HG03066 (cell line): ENCODE data around the gene FOXP1.
"Not testable (repeated sequence)": the region's sequence is repeated elsewhere in the genome, so short reads cannot be mapped to it uniquely, and the experiment has no call there.

Experiments
- ATAC-seq: cut with Tn5 transposase; IDR thresholded peaks from one replicate; pipeline ENCODE4 v1.9.1; 2021; ENCODE audit warnings: low read depth; ENCODE audit not compliant: unreplicated experiment

FOXP1 gene

DNA sequence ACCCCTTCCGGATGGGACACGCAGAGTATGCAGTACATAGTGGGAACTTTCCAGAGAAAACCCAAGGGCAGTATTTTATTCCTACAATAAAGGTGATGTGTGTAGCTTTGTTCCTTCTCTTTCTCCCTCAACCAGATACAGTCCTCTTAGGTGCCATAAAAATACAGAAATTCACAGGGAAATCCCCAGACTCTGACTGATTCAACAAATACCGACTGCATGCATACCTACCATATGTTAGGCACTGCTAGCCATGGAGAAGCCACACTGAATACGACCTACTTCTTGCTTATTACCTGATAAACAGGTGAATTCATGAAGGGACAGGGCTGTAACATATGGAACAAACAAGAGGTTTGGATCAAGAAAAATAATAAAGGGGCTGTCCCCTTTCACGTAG, 228.5 kb downstream of the FOXP1 start:
- no peak for ATAC-seq

DNA sequence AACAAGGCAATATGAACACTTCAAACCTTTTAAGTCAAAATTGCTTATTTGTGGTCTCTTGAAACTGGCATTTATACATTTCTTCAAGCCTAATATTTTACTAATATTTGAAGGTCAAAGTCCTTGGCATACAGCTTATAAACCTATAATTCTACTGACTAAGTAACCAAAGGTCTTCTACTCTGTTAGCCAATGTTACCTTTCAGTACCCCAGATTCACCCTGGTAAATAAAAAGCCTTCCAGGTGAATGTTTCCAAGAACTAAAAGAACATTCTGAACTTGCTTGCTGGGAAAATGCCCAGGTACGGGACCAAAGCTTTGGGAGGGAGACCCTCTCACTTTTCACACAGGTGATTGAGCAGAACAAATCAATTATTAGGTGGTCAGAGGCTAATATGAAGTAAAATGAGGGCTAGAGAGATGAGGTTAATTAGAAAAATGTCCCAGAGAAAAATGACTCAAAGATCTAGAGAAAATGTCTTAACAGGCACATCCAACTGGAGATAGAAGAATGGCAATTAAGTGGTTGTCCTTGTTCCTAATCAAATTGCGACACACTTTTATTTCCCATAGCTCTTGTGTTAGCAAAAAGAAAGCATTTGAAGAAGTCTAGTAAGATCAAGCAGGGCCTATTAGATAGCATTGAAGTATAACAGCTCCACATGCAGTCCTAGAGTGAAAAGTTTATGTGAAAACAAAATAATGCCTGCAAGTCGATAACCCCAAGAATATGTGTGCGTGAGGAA, 232.0 kb downstream of the FOXP1 start:
- ATAC-seq, result no peak

DNA sequence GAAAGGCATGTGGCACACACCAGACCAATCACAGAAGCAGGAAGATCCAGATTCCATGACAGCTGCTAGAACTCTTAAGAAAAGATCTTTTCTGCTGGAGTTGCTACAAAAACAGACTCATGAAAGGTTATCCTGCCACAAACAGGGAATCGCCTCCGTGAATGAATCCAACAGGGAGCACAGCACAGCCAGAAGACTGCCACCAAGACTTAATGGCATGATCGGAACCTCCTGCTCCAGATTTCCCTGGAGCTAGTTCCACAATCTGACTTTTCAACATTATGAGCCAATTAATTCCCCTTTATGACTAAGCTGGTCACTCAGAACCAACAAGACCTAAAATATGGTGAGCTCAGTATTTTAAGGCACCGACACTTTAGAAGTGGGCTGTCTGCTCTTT, 232.5 kb downstream of the FOXP1 start:
- ATAC-seq, result no peak

DNA sequence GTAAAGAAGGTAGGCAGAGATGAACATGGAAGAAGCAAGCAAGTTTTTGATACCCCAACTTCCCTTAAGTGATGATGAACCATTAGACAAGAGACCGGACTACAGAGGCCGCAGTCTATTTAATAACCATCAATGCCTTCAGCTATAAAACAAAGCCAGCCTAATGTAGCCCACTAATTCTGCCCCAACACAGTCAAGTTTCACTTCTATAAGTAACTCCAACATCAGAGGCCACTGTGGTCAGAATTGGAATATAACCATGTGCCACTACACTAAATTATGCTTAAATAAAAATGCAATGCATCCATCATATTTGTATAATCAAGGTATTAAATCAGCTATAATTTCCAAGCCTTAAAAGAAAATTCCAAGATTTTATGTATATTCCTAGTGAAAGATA, 234.7 kb downstream of the FOXP1 start:
- ATAC-seq, result no peak

DNA sequence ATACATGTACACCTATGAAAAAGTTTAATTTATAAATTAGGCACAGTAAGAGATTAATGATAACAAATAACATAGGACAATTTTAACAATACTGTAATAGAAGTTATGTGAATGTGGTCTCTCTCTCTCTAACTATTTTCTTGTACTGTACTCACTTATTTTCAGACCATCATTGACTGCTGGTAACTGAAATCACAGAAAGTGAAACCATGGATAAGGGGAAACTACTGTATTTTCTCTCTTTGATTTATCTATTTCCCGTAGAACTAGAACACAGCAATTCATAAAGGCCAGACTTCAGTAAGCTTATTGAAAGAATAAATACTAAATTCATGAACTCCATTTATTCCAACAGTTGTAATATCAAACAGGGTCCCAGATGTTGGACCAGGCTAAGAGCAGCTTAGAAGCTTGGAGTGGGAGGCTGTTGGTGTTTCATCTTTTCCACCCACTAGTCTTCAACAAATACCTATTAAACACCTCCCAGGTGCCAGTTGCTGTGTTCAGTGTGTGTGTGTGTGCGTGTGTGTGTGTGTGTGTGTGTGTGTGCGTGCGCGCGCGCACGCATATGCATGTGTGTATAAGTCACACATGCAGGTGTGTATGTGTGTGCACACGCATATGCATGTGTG, 235.4 kb downstream of the FOXP1 start:
- no peak for ATAC-seq

DNA sequence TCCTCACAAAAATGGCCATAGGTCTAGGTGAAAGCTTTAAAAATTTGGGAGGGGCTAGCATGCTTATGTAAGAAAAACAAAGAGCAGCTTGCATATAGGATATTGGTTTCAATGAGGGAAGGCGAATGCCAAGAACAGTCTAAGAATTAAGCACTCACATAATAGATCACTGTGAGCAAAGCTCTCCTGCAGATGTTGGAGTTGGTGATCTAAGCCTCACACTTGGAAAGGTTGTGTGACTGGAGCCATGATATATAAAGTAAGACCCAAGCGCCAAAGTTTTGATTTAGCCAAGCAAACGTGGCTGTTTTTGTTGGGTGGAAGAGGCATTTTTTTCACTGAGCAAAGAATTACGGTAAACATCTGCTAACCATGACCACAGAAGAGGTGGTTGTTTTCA, 237.5 kb downstream of the FOXP1 start:
- no peak for ATAC-seq

DNA sequence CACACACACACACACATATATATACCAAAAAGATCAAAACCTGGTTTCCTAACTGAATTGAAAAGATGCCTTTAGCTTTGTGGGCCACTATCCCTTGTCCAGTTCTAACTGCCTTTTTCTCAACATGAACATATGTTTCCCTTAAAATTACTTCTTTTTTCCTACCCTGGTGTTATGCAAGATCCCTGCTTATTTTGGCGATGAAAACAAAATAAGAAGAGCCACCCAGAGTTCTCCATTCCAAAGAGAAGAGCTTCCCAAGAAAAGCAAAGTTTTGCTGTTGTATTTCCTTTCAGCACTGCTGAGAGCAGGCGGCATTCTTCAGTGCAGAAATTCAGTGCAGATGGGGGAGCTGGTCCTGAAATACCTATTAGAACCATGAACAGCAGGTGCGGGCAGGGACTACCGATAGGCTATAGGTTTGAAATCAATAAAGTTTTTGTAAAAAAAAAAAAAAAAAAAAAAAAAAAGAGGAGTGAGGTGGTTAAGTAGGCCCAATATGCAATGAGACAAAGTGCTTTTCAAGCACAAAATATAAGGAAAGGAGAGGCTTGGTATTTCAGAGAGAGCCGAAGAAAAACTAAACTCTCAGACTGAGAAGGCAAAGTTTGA, 238.0 kb downstream of the FOXP1 start:
- no peak for ATAC-seq

DNA sequence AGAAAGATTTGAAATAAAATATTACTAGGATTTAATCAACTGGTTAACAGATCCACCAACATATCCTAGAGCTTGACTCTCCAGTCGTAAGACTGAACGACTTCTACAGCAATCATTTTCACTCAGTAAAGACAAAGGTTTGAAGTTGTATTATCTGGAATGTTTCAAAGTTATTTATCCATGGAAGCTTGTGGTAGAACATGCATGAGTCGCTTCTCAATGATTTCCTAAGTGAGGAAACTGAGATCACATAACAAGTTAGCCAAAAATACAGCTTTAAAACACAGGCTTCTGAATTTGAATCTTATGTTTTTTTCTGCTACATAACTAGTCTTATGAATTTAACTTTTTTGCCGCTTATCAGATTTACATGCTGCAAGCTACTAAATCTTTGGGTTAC, 241.8 kb downstream of the FOXP1 start:
- ATAC-seq, result no peak

DNA sequence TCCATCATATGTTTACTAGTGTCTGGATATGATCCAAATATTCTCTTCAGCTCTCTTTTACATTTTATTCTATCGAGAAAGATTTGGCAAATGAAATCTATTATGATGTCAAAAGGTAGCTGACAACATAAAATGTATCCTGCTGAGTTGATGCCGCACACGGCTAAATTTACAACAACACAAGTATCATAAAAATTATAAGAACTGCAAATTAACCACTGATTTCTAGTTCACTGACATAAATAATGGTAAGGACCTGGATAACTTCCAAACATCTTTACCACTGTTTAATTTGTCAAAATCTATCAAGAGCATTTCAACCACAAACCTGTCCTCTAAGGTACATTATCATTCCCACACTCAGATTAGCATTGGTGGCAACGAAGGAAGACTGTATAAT, 244.5 kb downstream of the FOXP1 start:
- no peak for ATAC-seq

DNA sequence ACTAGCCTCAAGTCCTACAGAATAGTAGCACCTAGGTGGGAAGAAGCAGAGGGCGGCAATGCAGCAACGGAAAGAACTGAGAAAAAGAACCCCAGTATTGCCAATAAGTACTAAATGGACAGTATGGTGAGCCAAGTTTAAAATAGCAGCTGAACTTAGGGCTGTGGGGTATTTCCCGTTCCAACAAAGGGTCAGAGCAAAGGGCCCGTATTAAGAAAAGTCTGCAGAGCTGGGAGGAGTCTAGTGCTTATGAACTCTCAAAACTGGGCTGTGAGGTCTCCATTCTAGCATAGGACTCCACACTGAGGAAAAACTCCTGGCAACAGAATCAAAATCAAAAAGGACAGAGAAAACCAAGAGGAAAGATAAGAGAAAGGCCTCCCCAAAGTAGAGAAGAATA, 250.7 kb downstream of the FOXP1 start:
- no peak for ATAC-seq

DNA sequence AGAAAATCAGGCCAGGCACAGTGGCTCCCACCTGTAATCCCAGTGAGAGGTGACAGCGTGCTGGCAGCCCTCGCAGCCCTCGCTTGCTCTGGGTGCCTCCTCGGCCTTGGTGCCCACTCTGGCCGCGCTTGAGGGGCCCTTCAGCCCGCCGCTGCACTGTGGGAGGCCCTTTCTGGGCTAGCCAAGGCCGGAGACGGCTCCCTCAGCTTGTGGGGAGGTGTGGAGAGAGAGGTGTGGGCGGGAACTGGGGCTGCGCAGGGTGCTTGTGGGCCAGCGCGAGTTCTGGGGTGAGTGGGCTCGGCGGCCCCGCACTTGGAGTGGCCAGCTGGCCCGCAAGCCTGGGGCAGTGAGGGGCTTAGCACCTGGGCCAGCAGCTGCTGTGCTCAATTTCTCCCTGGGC, 252.6 kb downstream of the FOXP1 start:
- ATAC-seq, result no peak

DNA sequence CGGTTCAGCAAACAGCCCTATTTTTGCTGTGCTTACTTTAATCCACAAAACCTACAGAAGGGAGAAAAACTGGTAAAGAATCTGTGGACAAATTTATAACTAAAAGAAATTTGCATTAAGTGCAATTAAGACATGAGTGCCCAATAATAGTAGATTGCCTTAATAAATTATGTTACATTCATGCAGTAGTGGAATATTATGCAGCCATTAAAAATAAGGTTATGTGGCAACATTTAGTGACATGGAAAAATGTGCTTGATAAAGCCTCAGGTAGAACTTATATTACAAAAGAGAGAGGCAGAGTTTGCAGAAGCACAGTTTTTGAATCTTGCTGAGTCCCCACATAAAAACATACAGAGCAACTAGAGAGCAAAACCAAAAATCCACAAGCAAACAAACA, 253.0 kb downstream of the FOXP1 start:
- no peak for ATAC-seq

DNA sequence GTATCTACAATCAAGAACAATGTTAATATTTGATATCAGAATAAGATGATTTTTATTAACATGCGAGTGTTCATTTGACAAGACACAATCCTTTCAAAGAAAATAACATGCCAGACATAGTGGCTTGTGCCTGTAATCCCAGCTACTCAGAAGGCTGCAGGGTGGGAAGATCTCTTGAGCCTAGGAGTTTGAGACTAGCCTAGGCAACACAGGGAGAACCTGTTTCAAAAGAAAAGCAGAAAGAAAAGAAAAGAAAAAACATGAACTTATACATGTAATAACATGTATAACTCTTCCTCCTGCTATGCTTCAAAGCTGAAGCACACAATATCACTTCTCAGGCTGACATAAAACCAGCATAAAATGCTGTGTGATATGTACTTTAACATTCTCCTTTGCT, 253.7 kb downstream of the FOXP1 start:
- no peak for ATAC-seq

DNA sequence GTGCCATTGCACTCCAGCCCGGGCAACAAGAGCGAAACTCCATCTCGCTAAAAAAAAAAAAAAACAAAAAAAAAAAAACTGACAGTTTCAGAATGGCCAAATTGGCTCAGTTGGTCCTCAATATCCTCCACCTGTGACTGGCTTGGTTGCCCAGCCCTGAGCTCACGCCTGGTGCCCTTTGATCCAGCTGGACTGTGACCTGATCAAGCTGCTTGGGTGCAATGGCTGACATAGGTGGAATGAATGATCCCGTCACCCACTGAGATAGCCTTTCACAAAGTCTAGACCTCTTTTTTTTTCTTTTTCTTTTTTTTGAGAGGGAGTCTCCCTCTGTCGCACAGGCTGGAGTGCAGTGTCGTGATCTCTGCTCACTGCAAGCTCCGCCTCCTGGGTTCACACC, 254.6 kb downstream of the FOXP1 start:
- no peak for ATAC-seq

DNA sequence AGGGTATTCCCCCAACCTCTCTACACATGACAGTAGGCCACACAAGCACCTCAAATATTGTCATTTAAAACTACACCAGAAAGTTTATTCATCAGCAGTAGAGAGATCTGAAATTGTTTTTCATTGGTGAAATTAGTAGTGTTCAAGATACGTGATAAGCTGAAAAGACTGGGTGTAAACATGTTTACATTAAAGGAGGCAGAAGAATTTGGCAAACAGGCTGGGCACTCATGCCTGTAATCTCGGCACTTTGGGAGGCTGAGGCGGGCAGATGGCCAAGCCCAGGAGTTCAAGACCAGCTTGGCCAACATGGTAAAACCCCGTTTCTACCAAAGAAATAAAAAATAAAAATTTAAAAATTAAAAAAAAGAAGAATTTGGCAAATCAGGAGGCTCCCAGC, 255.6 kb downstream of the FOXP1 start:
- ATAC-seq, result no peak

DNA sequence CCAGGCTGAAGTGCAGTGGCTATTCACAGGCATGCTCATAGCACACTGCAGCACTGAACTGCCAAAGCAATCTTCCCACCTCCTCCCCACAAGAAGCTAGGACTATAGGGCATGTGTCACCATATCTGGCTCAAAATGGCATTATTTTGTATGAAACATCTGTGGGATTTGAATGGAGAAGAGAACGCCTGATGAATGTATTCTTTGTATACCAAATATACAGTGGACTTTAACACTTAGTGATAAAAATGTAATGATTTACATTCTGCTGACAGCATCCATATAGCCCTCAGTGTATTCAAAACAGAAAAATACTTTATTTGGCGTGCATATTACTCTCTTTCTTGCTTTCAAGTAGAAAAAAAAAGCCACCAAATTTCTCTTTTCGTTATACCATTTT, 257.8 kb downstream of the FOXP1 start:
- ATAC-seq, result no peak

DNA sequence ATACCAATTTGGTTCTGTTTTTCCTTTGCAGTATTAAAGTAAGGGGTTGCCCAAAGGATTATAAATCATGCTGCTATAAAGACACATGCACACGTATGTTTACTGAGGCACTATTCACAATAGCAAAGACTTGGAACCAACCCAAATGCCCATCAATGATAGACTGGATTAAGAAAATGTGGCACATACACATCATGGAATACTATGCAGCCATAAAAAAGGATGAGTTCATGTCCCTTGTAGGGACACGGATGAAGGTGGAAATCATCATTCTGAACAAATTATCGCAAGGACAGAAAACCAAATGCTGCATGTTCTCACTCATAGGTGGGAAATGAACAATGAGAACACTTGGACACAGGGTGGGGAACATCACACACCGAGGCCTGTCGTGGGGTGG, 259.3 kb downstream of the FOXP1 start:
- ATAC-seq, result not testable (repeated sequence)

DNA sequence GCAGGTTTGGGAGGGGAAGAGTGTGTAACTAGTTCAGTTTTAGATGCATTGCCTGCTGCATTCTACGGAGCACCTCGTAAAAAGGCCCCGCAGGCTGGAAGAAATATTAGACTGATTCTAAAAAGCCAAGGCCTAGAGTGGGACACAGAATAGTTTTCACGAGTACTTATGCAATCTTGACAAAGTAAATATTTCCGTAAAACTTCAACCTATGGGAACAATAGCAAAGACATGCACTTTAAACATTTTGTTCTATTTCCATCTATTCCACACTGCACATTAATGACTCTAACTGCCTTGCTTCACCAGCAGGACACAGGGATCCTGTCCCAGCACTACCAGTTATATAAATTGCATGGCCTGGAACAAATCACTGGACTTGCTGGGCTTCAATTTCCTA, 260.0 kb downstream of the FOXP1 start:
- ATAC-seq, result no peak

DNA sequence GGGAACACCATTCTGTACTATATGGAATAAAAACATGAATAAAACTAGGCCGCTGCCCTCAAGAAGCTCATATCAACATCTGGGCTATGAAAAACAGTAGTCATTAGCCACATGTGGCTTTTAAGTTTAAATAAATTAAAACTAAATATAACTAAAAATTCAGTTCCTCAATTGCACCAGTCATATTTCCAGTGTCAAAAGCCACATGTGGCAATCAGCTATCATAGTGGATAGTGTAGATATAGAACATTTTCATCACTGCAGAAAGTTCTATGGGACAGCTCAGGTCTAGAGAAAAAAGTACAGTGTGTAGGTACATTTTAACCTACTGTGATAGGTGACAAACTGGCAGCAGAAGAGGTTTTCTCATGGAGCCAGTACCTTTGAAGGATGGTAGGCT, 261.4 kb downstream of the FOXP1 start:
- no peak for ATAC-seq

DNA sequence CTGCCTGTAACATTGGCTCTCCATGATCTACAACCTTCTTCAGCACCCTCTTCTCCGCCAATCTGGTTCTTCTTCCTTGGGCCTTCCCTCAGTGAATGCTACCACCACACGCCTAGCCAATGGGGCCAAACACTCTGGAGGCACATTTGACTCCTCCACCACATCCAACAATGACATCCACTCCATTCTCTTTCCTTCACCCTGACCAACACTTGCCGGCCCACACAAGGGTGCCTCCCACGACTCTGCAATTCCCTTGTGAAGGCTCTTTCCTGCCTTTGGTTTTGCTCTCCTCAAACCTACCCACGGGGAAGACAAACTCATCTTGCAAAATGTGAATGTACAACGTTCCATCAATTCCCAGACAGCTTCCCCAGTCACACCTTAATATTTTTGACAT, 263.8 kb downstream of the FOXP1 start:
- no peak for ATAC-seq

DNA sequence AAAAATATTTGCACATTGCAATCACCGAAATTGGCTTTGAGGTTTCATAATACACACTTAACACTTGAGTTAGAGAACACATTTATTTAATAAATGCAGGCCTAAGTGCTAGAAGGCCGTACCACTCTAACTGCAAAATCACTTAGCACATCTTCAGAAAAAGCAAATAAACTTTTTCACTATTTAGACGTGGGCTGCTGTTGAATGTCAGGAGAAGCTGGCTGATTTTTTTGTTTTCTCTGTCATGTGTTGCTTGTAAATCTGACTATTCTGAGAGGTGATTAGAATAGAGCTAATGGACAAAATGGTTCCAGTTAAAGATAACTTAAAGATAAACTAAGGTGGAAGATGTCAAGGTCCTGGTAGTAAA, 265.1 kb downstream of the FOXP1 start:
- ATAC-seq, result no peak

DNA sequence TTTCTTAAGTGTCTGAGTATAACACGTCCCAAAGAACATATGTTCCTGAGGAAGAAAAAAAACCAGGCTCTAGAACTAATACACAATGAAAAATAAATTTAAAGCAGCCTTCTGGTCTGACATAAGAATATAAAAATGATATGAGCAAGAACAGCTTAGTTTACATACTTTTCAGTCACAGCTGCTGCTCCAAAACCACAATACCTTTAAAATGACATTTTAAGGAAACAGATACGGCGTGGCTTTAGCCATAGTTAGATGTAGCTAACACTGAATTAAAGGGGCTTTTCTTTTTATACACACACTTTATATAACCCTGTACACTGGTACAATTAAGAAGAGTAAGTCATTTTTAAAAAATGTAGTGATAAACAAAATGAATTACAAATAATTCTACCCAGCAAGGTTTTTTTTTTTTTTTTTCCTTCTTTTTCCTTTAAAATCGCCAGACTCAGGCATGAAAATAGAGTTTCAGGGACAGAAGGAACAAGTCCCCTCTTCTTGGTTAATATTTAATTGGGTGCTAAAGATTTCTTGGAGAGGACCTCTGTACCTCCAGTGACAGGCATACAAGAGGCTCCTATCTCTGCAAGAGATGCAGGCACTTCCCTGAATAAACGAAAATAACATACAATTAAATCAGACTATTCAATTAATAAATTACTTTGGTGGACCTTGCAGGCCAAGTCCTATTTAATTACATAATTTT, 265.6 kb downstream of the FOXP1 start:
- ATAC-seq, result no peak
